HFFc6 (cell line): ENCODE data around the gene NFIA. TPM values are rescaled to one million over a fixed set of nuclear protein-coding genes. Genes with fewer than 3 reads are reported as not detected.
A peak's percentile ranks its signal among the peaks of the same experiment; 100 is the strongest.

Experiments
- DNase-seq: peaks from one replicate; pipeline ENCODE4 v3.0.0-alpha.2; 2018
- H3K27ac Mint-ChIP-seq: 2 replicates; pipeline ENCODE4 v1.8.0; 2020; ENCODE audit warnings: mild to moderate bottlenecking, mixed read lengths
- H3K27me3 Mint-ChIP-seq: 2 replicates; pipeline ENCODE4 v1.8.0; 2021; ENCODE audit warnings: mild to moderate bottlenecking, moderate library complexity, mixed read lengths; ENCODE audit not compliant: insufficient read depth
- H3K36me3 Mint-ChIP-seq: 2 replicates; pipeline ENCODE4 v1.8.0; 2021; ENCODE audit warnings: low read depth, mixed read lengths
- H3K4me1 Mint-ChIP-seq: 2 replicates; pipeline ENCODE4 v1.8.0; 2020; ENCODE audit warnings: low read depth, mixed read lengths
- H3K4me3 Mint-ChIP-seq: 2 replicates; pipeline ENCODE4 v1.8.0; 2020; ENCODE audit warnings: mild to moderate bottlenecking, moderate library complexity, mixed read lengths
- H3K9me3 Mint-ChIP-seq: 2 replicates; pipeline ENCODE4 v1.8.0; 2020; ENCODE audit warnings: mild to moderate bottlenecking, mixed read lengths
- CTCF ChIP-seq: fragments of 200-600 bp; sonication (generic); IDR thresholded peaks from 2 replicates; pipeline ENCODE4 v1.5.0; 2021; ENCODE audit warnings: antibody characterized with exemption, mild to moderate bottlenecking
- total RNA-seq, 6 experiments: library from RNA; stranded (reverse); fragmentation: NEBNext Ultra II Directional; extraction: Animal tissue kit (Norgen Biotek cat#: 25700); gene quantifications; 2 replicates in 1 of 6; 3 replicates in 5 of 6; pipeline ENCODE4 v1.2.3, GENCODE V29; 2021

NFIA gene
- total RNA-seq, 6 experiments from 2014 or later = 8.5 to 11.3 (median 10.4) TPM

- H3K27me3 Mint-ChIP-seq = no peaks in the 10 kb centered on the region; the same call in 1 of the 2 replicates
Measured at GRCh38 chr1:61181067-61182038, 99.0 kb downstream of the NFIA start.

GRCh38 chr1:61182049-61182448 lies 99.7 kb downstream of the NFIA start:
- Mint-ChIP-seq H3K9me3 (no peaks in the 10 kb centered on the region), H3K27me3 (no peaks in the 10 kb centered on the region; the same call in 1 of the 2 replicates), H3K4me1 (peaks cover 40% of the 10 kb centered on the region), H3K27ac (peak overlapping the region; percentile 10; the same call in 1 of the 2 replicates), H3K4me3 (no peak overlapping the region), H3K36me3 (no peaks in the 10 kb centered on the region)
- peak; percentile 69 for DNase-seq
- no peak for TF ChIP-seq CTCF

More at GRCh38 chr1:61181067-61182038, 99.0 kb downstream of the NFIA start:
- Mint-ChIP-seq H3K9me3 (no peaks in the 10 kb centered on the region), H3K27ac (no peak overlapping the region), H3K4me1 (peaks cover 42% of the 10 kb centered on the region), H3K36me3 (no peaks in the 10 kb centered on the region), H3K4me3 (no peak overlapping the region)
- no peak for DNase-seq
- no peak for TF ChIP-seq CTCF

- no peaks in the 10 kb centered on the region for H3K36me3 Mint-ChIP-seq
- H3K27me3 Mint-ChIP-seq = no peaks in the 10 kb centered on the region; the same call in 1 of the 2 replicates
- no peak overlapping the region for H3K4me3 Mint-ChIP-seq
- DNase-seq = no peak
- no peaks in the 10 kb centered on the region for H3K9me3 Mint-ChIP-seq
- H3K4me1 Mint-ChIP-seq = peaks cover 36% of the 10 kb centered on the region
- TF ChIP-seq CTCF = no peak
- H3K27ac Mint-ChIP-seq = peak overlapping the region; percentile 10; the same call in 1 of the 2 replicates
Measured at GRCh38 chr1:61182480-61182879, 100.1 kb downstream of the NFIA start.

- Mint-ChIP-seq H3K4me1 (peaks cover 32% of the 10 kb centered on the region), H3K36me3 (no peaks in the 10 kb centered on the region), H3K27ac (no peak overlapping the region), H3K27me3 (no peaks in the 10 kb centered on the region; the same call in 1 of the 2 replicates), H3K4me3 (peak overlapping the region; percentile 59), H3K9me3 (no peaks in the 10 kb centered on the region)
- no peak for TF ChIP-seq CTCF
- no peak for DNase-seq
Measured at GRCh38 chr1:61183471-61184039, 101.2 kb downstream of the NFIA start.

GRCh38 chr1:61184040-61184713 lies 101.8 kb downstream of the NFIA start:
- no peaks in the 10 kb centered on the region for H3K36me3 Mint-ChIP-seq
- no peaks in the 10 kb centered on the region for H3K9me3 Mint-ChIP-seq
- H3K27me3 Mint-ChIP-seq = no peaks in the 10 kb centered on the region
- no peak for TF ChIP-seq CTCF
- peak; percentile 36 for DNase-seq
- H3K4me1 Mint-ChIP-seq = peaks cover 32% of the 10 kb centered on the region
- H3K27ac Mint-ChIP-seq = no peak overlapping the region
- H3K4me3 Mint-ChIP-seq = peak overlapping the region; percentile 59
